Hematopoietic multipotent progenitor cell (in vitro differentiated cells): ENCODE results near the gene DNLZ. TPM values are rescaled to one million over a fixed set of nuclear protein-coding genes. Genes with fewer than 3 reads are reported as not detected.

Experiments
- DNase-seq, 3 donors: peaks; one replicate each; pipeline ENCODE4 v3.0.0-alpha.2; 2011 to 2015; ENCODE audit warnings: low read depth in 2 of 3, low spot score in 2 of 3
- total RNA-seq: library from RNA; depleted of rRNA; stranded (reverse); fragments of >200 nt; gene quantifications from one replicate; pipeline ENCODE4 v1.2.3, GENCODE V29; 2012

DNLZ gene
- total RNA-seq, 1 donor = 18.3 TPM

DNA sequence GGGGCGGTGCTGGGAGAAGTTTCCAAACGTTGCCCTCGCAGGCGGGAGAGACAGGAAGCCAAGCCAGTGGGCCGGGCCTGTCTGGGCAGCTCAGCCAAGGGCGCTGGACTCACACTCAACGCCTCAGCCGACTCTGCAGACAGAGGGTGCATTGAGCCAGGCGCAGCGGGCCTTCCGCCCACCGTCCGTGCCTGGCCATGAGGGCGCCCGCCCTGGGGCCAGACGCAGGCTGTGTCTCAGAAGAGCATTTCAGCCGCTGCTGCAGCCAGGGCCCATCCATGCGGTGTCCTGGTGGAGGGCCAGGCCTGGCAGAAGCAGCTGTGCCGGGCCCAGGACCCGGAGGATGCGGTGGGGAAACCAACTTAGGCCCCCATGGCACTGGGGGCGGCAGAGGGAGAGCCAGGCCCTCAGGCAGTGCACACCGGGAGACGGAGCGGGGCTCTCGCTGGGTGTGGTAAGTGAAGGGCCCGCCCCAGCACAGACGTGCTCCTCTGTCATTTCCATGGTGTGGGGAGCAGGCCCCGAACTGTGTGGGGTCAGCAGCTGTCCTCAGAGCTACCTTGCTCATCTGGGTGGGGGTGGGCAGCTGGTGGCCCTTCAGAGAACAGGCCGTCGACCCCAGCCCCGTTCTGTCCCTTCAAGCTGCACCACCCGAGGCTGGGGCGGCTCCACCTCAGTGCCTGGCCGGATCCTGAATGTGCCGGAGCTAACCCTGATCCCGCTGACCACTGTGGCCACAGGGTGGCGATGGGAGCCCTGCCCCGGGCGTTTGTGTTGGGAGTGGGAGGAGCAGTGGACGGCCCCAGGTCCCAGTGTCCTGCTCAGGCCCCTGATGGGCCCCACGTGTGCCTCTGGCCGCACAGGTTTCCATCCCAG lies 18.0 kb downstream of the DNLZ start:
- no peak for DNase-seq

DNA sequence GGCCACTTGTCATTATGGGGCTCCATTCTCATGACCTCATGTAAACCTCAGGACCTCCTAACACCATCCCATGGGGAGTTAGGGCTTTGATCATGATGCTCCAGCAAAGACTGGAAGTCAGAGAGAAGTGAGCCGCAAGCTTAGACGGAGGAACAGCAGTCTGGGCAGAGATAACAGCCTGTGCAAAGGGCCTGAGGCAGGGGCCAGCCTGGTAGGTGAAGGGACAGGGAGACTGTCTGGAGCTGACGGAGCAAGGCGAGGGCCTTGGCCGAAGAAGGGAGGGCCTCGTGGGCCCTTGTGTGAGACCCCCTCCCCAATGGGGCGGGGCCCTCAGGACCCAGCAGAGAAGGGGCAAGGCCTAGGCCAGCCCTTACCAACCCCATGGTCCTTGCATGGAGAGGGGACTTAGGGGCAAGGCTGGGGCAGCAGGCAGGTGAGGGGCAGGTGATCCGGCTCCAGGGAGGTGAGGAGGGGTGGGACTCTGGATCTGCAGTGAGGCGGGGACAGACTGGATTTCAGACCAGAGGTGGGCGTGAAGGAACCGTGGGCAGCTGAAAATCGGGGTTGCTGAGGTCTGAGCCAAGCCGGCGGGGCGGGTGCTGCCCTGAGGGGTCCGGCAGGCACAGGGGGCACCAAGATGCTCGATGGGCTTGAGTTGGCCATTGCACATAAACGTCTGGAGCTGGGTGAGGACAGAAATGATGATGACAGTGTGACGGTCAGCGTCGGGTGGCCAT lies 18.8 kb downstream of the DNLZ start:
- DNase-seq = no peak

DNA sequence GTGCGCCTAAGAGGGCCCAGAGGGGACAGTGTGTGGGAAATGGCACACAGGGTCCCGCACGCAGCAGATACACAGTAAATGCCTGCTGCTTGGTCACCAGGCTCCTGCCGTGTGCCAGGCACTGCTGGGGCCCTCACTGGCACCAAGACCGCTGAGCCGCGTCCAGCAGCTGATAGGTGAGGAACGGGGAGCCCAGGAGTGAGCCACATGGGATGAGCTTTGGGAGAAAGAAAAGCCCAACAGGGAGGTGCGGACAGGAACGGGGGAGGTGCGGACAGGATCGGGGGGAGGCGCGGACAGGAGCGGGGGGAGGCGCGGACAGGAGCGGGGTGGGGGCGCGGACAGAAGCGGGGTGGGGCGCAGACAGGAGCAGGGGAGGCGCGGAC lies 19.7 kb downstream of the DNLZ start:
- no peak for DNase-seq

DNA sequence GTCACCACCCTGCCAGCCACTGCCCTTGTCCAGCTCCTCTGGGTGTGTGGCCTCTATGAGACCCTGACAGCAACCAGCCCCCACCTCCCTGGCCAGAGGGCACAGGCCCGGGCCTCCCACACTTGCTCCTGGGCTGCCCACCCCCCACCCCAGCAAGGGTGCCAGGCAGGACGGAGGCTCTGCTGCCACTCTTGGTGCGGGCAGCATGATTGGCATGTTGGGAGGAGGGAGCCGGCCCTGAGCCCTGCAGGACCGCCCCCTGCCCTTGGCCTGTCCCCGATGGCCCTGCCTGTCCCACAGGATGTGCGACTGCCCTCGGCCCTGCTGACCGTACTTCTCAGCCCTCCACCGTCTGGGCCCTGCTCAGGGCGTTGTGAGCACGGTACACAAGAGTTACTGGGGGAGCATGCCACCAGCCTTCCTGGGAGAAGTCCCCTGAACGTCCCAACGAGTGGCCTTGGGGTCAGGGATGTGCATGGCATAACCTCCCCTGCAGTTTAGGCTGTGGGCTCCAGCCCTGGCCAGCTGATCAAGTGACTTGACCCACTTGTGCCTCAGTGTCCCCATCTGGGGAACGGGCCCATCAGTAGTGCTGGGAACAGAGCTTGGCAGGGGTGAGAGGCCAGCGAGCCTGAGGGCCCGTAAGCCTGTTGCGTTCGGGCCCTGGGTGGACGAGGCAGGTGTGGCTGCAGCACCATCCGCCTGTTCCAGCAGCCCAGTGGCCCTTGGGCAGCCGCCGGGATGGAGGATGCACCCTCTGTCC lies 20.2 kb downstream of the DNLZ start:
- DNase-seq = no peak

DNA sequence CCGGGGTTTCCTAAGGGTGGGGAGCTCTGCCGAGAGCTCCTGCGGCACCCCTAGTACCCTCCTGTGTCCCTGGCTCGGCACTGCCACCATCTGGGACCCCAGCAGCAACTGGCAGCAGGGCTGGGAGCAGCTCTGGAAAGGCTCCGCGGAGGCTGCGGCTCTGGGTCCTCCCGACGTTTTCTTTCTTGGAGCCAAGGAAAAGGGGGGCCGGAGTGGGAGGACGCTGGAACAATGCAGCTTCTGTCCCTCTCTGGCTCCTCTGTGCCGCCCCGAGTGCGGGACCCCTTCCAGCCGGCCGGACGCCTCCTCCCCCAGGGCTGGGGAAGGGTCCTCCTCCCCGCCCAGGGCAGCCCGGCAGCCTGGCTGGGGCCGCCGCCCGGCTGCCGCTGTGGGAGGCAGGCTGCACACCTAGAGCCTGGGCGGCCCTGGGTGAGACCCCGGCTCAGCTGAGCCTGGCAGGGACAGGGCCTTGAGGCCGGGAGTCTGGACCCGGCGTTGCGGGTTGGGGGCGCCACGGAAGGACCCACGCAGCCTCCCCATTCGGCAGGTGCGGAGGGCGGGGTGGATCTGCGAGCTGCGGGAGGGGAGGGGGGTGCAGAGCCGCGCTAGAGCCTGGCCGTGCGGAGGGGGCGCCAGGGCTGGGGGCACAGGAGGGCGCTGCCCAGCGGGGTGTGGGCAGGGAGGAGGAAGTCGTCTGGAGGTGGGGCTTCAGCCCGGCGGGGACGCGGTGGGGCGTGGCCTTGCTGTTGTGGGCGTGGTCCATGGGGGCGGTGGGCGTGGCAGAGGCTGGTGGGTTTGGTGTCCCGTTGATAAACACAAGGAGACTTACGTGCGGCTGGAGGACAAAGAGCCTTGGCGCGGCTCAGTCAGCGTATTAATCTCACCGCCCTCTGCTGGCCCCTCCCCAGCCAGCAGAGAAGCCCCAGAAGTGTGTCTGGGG lies 21.1 kb downstream of the DNLZ start:
- peak in 2 of 3 donors; percentile 88 to 91 for DNase-seq

DNA sequence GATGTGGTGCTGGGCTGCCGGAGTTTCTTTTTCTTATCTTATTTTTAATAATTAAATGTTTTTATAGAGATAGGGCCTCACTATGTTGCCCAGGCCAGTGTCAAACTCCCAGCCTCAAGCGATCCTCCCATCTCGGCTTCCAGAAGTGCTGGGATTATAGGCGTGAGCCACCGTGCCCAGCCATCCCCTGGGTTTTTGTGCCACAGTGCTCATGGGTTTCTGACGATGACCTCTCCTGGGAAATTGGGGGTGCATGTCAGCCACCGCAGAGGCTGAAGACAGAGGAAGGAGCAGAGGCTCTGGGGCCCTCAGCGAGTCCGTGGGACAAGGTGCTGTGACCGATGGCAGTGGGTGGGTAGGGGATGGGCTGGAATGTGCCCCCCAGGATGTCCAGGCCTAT lies 21.8 kb downstream of the DNLZ start:
- no peak for DNase-seq

DNA sequence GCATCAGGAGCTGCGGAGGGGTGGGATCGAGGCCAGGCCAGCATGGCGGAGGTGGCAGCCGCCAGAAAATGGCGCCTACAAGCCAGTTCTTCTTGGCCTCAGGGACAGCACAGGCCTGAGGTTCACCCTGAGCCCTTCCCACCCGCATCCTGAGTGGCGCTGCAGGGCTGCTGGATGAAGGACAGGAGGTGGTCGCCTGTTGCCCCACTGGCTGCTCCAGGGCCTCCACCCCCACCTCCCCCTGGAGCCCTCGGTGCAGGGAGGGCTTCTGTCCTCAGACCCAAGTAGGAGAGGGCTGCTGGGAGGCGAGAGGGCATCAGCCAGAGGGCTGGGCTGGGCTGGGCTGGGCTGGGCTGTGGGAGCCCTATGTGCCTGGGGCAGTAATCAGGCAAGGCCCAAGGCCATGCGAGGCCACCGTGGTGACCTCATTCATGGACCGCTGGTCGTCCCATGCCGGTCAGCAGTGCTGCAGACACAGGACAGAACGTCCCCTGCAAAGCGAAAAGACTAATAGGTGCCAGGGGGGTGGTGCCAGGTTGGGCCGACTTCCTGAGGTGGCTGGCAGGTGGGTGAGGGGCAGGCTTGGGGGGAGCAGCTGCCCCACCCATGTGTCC lies 22.4 kb downstream of the DNLZ start:
- DNase-seq = no peak

DNA sequence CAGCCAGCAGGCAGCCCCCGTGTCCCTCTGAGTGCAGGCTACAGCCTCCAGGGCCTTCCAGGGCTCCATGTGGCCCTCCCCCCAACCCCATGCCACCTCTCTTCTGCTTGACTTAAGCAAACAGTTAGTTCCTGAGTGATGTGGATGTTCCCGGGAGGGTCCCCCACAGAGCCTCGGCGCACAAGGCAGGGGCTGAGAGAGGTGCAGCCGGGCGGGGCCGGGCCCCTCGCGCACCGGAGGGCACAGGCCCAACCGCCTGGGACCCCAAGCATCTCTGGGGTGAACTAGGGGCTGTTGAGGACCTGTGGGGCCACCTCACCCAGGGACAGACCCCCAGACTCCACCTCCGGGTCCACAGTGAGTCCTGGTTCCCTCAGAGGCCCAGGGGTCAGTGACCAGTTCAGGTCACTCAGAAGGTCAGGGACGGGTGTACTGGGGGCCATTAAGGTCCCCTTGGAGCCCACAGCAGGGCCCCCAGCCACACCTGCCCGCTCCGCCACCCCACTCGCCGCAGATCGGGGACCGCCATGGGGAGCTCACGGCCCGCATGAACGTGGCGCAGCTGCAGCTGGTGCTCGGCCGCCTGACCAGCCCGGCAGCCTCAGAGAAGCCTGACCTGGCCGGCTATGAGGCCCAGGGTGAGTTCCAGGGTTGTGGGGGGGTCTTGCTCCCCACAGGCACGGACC lies 23.0 kb downstream of the DNLZ start:
- no peak for DNase-seq

DNA sequence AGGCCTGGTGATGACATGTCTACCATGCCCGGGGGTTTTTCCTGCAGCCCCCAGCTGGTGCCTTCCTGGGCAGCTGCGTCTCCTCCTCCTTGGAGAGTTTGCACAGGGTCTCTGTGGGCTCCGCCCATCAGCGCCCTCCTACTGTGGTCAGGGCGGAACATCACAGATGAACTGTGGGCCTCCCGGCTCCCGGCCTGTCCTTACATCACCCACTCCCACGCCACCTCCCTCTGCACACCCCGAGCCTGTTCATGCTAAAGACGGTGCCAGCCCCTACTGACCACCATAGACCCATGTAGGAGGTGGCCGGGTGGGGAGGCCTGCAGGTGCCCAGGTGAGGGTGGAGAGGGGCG lies 23.6 kb downstream of the DNLZ start:
- DNase-seq = no peak

DNA sequence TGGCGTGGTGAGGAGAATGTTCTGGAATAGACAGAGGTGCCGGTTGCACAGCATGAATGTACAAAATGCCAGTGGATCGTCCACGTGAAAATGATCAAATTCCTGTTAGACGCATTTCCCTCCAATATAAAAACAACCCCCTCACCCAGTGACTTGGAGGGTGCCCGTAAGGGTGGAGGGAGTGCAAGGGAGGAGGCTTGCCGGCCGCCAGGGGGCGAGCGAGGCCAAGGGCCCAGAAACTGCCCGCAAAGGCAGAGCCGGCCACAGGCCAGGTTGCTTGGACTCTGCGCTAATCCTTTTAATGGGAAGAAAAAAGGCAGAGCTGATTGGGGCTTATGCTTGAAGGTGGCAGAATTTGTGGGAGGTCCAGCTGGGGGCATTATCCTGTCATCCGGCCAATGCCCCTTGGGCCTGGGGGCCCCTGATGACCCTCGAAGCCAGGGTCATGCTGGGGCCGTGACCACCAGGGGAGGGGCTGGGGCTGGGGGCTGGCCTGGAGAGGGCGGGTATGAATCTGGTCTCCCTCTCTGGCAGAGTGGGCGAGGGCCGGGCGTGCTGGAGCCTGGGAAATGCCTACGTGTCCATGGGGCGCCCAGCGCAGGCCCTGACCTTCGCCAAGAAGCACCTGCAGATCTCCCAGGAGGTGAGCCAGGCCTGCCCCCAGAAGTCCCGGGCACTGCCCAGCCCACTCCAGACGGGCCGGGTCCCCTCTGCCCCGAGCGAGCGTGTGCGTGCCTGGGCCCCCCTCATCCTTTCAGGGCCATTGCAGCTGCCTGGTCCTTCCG lies 24.2 kb downstream of the DNLZ start:
- DNase-seq = peak in 1 of 3 donors; percentile 57

DNA sequence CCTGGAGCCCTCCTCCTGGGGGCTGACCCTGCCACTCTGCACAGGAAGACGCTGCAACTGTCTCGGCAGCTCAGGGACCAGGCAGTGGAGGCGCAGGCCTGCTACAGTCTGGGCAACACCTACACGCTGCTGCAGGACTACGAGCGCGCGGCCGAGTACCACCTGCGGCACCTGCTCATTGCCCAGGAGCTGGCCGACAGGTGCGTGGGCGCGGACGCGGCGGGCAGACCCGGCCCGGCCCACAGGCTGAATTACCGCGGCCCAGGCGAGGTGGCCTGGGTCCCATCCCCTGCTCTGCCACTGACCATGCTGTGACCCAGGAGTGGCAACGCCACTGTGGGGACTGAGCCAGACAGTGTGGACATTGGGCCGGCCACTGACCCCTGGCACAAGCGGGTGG lies 25.0 kb downstream of the DNLZ start:
- no peak for DNase-seq

DNA sequence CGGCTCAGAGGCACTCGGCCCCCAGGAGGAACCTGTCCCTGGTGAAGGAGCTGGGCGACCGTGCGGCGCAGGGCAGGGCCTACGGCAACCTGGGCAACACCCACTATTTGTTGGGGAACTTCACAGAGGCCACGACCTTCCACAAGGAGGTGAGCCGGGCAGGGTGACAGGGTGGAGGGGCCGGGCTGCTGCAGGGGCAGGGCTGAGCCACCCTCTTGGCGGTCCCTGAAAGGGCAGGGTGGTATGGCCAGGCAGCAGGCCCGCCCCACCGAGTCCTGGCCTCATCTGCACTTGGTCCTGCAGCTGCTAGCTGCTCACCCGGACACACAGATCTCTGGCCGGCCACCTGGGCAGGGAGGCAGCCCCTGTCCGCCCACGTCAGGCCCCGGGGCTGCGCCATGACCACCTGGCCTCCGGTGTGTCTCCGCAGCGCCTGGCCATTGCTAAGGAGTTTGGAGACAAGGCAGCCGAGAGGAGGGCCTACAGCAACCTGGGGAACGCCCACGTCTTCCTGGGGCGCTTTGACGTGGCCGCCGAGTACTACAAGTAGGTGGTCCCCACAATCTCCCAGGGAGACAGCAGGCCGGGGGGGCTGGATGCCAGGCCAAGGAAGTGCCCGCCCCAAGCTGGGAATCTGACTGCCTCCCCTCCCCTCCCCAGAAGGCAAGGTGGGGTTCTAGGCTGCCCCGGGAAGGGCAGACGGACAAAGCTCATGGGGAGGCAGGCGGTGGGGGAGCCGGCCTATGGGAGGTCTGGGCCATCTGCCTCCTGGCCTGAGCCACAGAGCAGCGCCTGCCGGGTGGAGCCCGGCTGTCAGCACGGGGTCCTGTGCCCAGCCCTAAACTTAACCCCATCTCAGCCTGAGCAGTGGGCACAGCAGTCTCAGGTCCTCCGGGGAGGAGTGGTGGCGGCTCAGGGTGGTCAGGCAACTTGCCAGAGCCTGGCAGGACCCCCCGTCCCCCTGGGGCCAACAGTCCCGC lies 25.8 kb downstream of the DNLZ start:
- DNase-seq = no peak

DNA sequence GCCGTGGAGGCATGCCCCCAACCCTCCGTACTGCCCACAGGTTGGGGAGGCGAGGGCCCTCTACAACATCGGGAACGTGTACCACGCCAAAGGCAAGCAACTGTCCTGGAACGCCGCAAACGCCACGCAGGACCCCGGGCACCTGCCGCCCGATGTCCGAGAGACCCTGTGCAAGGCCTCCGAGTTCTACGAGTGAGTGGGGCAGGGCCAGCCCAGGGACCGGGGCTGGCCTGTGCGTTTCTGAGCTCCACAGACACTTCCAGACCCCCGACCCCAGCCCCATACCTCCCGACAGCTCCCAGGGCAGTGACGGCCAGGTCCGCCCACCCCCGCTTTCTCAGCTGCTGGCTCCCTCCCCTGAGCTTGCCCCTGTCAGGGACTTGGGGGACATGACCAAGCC lies 26.7 kb downstream of the DNLZ start:
- DNase-seq = no peak

DNA sequence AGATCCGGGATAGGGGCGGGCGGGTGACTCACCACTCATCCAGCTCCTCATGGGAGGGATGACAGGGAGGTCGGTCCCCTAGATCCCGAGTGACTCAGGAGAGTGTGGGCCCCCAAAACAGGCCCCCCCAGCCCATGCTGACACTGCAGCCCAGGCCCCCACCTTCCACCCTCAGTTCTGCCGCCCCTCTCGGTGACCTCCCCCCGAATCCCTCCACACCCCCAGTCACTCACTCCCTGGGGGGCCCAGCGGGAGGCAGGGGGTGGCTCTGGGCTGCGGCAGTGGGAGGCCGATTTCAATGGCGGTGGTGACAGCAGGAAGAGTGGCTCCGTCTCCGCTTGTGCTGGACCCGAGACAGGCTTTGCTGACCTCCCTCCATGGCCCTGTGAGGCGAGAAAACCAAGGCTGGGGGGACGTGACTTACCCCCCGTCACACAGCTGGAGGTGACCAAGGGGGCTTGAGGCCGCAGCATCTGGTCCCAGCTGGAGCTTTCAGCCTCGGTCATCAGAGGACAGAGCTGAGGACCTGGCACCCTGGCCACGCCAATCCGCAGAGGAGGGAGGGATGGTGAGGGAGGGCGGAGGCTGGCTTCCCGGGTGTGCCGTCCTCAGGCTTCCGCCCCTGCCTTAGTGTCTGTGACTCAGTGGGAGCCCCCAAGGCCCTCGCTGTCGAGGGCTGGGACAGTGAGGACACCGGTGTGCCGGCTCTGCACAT lies 27.2 kb downstream of the DNLZ start:
- no peak for DNase-seq

DNA sequence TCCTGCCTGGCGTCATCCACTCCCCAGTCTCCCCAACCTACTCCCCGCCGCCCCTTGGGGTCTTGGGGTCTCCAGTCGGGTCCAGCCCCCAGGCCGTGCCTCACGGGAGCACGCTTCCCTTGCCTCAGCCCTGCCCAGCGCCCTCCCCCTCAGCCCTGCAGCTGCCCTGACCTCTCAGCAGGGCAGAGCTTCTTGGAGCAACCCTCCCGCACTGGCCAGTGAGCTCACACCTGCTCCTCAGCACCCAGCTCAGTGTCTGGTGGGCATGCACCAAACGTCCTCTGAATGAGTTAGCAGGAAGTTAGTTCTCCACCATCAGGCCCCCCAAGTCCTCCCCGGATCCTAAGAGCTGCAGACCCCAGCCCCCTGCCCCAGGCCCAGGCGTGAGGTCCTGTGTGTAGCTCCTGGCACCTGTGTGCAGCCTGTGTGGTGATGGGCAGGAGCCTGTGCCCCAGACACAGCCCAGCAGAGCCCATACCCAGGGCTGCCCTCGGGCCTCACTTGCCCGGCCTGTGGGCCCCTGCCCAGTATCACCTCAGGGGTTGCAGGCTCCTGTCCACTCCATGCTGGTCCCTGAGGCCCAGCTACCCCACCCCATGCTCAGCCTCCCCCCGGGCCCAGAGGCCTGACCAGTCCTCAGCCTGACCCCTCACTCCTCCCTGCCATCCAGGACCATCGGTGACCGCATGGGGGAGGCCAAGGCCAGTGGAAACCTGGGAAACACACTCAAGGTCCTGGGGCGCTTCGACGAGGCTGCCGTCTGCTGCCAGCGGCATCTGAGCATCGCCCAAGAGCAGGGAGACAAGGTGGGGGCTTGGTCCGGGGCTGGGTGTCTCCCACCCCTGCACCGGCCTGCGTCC lies 28.0 kb downstream of the DNLZ start:
- DNase-seq = no peak

DNA sequence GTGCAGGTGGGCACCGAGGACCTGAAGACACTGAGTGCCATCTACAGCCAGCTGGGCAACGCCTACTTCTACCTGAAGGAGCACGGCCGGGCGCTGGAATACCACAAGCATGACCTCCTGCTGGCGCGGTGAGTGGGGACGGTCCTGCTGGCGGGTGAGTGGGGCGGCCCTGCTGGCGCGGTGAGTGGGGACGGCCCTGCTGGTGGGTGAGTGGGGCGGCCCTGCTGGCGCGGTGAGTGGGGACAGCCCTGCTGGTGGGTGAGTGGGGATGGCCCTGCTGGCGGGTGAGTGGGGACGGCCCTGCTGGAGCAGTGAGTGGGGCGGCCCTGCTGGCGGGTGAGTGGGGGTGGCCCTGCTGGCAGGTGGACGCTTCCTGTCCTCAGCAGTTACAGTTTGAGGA lies 29.0 kb downstream of the DNLZ start:
- DNase-seq = no peak
